SKM-1 (cell line): ENCODE measurements around the gene TVP23A.
"Not testable (repeated sequence)": the region's sequence is repeated elsewhere in the genome, so short reads cannot be mapped to it uniquely, and the experiment has no call there.

ENCODE experiments used
- DNase-seq: peaks from one replicate; lab custom pipeline; 2025; ENCODE audit not compliant: unreplicated experiment; lab: John Stamatoyannopoulos, UW

Gene TVP23A

GRCh38 chr16:10752843-10753523 is 65.6 kb downstream of the TVP23A start:
- DNase-seq = peak; percentile 77

DNA sequence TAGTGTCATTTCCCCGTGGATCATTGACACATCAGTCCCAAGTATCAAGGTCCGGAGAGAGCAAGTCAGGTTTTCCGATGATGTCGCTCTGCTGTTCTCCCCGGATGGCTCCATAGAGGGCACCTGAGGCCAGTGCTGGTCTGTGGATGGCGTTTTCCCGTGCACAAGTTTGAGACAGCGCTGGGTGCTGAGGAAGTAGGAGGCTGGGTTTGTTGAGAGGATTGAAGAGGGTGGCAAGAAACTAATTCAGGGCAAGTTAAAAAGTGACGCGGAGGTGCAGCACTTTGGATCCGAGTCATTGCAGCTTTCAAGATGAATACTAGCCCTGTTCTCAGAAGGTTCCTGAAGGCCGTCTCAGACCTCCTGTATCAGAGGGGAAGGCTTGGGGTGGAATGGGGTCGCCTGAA is 67.3 kb downstream of the TVP23A start:
- DNase-seq = no peak

- DNase-seq = no peak
These were observed 67.8 kb downstream of the TVP23A start for GRCh38 chr16:10750793-10751192.

GRCh38 chr16:10745841-10746240 is 72.8 kb downstream of the TVP23A start:
- no peak for DNase-seq

GRCh38 chr16:10744370-10745030 is 74.1 kb downstream of the TVP23A start:
- no peak for DNase-seq

DNA sequence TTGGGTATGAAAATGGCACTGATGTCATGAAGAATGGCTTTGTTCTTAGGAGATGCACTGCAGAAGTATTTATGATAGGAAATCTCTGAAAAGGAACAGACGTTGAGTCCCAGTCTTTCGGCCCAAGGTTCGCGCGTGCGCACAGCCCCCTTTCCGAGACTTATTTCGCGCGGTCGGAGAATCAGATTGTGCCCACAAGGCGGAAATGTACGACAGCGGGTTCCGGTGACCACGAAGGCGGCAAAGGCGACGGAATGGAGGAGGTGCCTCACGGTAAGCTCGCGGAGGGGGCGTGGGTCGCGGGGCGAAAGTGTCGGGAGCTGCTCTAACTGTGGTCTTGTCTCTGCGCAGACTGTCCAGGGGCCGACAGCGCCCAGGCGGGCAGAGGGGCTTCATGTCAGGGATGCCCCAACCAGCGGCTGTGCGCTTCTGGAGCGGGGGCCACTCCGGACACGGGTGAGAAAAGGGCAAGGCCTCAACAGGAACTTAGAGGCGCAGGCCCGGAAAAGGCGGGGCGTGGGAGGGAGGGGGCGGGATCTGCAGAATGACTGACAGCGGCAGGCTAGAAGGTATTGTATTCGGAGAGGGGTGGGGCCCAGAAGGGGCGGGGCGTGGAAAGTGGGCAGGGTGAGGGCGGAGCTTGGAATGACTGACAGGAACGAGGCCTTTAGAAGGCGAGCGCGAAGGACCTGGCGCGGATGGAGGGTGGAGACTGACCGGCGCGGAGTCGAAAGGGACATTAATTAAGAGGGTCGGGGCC is 74.8 kb downstream of the TVP23A start, which contains the start of gene NUBP1:
NUBP1 (plus strand) TSS at position 233 of the 760 bp plus-strand sequence; CDS start at position 255, 22 bp downstream.
- peak; percentile 91 for DNase-seq

DNA sequence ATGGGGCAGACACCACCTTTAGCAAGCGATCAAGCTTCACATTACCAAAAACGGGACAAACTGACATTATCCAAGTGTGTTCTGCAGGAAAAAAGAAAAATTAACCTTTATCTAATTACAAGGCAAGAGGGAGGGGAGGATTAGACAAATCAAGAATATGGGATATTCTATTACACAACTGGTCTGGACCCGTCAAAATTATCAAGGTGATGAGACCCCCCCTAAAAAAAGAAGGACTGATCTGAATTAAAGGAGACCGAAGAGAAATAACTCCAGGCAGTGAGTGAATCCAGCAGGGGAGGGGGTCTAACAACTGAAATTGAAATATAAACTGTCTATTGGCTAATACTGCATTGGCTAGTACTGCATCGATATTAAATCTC is 75.4 kb downstream of the TVP23A start:
- no peak for DNase-seq

DNA sequence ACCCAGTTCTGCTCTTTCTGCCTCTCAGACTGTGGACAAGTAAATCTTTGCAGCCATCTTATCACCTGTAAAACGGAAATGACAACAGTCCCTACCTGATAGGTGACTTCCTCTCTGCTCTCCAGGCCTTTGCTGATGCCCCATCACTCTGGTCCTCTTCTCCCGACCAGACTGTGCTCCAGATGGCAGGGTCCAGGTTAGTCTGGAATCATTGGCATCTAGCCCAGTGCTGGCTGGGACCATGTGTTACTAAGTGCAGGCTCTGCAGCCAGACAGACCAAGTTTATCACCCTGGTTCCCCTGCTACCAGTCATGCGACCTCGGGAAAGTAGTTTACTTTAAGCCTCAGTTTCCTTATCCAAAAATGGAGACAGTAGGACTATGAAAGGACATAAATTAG is 76.8 kb downstream of the TVP23A start:
- no peak for DNase-seq

GRCh38 chr16:10741249-10741648 is 77.3 kb downstream of the TVP23A start:
- DNase-seq = not testable (repeated sequence)

- no peak for DNase-seq
These were observed 77.8 kb downstream of the TVP23A start for GRCh38 chr16:10740845-10741208.

GRCh38 chr16:10740000-10740844 is 78.4 kb downstream of the TVP23A start:
- no peak for DNase-seq

DNA sequence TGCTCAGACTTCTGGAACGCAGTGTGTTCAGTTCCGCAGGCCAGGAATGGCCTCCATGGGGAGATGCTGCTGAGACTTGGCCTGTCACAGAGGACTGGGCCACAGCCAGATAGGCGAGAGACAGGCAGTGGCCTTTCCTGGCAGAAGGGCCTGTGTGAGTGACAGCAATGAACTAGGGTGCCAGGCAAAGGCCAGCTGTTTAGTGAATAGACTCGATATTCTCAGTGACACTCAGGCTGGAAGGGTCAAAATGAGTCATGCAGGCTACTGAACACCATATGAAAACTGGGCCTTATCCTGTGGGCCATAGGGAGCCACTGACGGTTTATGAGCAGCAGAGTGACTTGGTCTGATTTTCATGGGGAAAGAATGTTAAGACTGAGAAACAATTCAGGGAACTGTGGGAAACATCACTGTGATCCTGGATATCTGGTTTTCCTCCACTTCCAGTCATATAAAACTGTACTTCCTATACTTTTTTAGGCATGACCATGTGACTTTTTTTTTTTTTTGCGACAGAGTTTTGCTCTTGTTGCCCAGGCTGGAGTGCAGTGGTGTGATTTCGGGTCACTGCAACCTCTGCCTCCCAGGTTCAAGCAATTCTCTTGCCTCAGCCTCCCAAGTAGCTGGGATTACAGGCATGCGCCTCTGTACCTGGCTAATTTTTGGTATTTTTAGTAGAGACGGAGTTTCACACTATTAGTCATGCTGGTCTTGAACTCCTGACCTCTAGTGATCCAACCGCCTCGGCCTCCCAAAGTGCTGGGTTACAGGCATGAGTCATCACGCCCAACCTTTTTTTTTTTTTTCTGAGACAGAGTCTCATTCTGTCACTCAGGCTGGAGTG is 80.1 kb downstream of the TVP23A start:
- DNase-seq = peak; percentile 39

GRCh38 chr16:10737068-10737625 is 81.4 kb downstream of the TVP23A start:
- peak; percentile 77 for DNase-seq

DNA sequence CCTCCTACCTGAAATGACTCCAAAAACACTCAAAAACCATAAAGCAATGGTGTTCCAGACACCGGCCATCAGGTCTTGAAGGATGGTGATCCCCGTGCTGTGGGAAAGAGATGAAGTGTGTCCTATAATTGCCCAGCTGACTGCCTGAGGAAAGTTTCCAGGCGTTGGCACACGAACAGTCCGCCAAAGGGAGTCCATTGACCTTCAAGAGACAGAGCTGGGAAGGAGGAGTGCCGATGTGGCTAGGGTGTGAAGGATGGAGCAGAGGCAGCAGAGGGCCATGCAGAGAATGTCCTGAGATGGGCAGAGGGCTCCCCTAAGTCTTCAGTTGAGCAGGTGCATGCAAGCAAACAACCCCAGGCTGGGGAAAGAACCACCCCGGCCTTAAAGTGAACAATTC is 86.8 kb downstream of the TVP23A start:
- DNase-seq = no peak

DNA sequence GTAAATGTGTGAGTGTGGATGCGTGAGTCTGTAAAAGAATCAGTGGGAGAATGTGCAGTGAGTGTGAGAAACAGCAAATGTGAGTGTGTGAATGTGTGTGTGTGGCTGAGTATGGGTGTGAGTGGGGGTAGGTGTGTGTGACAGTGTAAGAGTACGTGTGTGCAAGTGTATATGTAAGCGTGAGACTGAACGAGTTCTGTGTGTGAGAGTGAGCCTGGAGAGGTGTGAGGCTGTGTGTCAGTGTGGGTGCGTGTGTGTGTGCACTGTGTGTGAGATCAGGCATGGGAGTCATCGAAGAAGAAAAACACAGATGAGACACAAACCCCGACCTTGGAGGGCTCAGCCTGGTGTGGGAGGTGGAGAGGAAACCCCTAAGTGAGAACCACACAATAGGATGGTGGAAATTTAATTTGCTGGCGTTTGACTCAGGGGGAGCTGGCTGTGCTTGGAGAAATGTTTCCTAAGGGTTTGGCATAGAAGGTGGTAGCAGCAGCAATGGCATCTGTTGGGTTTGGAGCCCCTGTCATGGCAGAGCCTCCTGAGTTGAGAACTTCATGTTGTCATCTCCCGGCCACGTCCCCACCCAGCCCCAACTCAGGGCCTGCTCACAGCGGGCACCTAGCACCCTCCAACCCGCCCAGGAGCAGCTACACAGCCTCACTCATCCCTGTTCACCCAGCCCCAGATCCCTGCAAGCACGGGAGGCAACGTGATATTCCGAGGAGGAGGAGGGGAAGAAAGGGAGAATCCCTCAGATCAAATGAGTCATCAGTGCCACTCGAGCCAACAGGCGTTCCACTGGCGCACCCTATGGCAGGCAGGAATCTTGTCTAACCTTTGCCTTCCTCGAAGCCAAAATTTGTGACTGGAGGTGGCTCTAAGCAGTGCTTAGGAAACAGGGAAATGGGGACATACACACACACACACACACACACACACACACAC is 89.2 kb downstream of the TVP23A start:
- no peak for DNase-seq

DNA sequence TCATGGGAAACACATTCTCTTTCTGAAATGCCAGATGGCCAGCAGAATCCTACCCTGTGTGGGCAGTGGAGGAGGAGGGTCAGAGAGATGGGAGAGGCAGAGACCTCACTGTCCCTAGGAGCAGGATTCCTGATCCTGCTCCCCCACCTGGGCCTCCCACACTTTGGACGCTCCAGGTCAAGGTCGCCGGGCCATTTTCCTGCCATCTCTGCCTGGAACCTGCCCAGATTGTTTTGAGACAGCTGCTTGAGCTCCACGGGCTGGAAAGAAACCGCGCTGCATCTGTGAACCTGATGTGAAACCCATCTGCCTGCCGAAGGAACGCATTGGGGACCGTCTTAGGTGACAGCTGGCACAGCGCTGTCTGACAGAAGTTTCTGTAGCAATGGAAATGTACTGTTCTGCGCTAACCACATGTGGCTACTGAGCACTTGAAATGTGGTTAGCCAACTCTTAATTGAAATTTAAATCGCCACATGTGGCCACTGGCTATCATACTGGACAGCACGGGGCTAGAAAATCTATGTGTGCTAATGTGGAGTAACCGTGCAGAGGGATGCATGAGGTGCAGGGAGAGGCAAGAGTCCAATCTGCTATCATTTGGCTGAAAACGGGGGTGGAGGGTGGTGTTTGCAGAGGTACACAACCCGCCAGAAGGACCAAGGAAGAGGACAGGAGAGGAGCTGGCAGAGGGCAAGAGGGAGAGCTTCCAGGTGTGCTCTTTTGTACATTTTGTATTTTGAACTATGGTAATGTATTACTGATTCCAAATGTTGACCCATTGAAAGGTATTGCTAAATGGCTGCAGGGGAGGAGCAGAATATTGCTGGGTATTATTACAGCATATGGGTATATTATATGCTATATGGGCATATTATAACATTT is 90.3 kb downstream of the TVP23A start:
- DNase-seq = no peak
